Measurements from ENCODE around the gene RASA3.
"Not testable (repeated sequence)": the region's sequence is repeated elsewhere in the genome, so short reads cannot be mapped to it uniquely, and the experiment has no call there.

The RASA3 gene

DNA sequence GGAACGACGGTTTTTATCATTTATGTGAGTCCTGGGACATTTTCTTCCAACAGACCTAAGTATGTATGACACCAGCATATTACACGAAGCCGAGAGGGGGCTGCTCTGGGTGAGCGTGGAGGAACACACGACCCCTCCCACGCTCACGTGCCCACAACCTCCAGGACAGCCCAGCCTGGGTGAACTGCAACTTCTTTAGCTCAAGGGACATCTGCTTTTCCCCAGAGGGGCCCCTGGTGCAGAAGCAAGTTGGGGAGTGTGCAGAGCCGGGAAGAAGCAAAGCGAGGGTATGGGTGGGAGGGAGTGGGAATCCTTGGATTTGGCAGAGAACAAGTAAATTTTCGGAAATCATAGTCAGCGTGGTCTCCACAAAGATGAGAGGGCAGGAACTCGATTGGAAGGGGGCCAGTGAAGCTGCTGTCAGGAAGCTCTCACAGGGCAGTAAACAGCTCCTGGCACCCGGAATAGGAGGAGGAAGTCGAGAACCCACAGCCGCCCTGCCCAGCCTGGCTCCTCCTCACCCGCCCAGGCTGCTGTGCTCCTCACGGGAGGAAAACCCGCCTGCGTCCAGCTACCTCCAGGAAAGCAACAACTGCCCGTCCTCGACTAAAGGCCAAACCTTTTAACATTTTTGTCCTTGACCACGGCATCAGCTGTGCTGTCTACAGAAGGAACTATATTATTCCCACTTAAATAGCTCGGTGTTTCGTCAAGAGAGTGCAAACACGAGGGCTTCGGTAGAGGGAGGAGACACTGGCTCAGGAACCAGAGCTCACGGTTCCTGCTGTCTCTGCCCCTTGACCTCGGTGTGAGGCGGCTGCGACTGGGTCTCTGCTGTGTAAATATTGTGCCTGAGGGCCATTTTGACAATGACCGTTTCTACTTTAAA lies 29.5 kb upstream of the RASA3 start:
- peak overlapping the region; percentile 20 for H3K4me3 ChIP-seq (ENCODE audit: low read length)
- TF ChIP-seq, protein P1, sequence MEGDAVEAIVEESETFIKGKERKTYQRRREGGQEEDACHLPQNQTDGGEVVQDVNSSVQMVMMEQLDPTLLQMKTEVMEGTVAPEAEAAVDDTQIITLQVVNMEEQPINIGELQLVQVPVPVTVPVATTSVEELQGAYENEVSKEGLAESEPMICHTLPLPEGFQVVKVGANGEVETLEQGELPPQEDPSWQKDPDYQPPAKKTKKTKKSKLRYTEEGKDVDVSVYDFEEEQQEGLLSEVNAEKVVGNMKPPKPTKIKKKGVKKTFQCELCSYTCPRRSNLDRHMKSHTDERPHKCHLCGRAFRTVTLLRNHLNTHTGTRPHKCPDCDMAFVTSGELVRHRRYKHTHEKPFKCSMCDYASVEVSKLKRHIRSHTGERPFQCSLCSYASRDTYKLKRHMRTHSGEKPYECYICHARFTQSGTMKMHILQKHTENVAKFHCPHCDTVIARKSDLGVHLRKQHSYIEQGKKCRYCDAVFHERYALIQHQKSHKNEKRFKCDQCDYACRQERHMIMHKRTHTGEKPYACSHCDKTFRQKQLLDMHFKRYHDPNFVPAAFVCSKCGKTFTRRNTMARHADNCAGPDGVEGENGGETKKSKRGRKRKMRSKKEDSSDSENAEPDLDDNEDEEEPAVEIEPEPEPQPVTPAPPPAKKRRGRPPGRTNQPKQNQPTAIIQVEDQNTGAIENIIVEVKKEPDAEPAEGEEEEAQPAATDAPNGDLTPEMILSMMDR (IDR thresholded peaks at IDR 0.05; ENCODE audit: insufficient read depth, low read depth, low read length, missing control alignments), result no peak
- peak; percentile 26 for DNase-seq (ENCODE audit: low read depth)

GRCh38 chr13:114161028-114161556 lies 28.7 kb upstream of the RASA3 start:
- TF ChIP-seq, protein P1 (IDR thresholded peaks at IDR 0.05; ENCODE audit: insufficient read depth, low read depth, low read length, missing control alignments), result no peak
- DNase-seq (ENCODE audit: low read depth), result no peak
- H3K4me3 ChIP-seq (ENCODE audit: low read length), result no peak overlapping the region

- not testable (repeated sequence) for DNase-seq (ENCODE audit: low read depth); H3K4me3 ChIP-seq (ENCODE audit: low read length)
Observed at GRCh38 chr13:114158869-114159666, 26.6 kb upstream of the RASA3 start.

- TF ChIP-seq, protein P1 (IDR thresholded peaks at IDR 0.05; ENCODE audit: insufficient read depth, low read depth, low read length, missing control alignments), result no peak
- no peak overlapping the region for H3K4me3 ChIP-seq (ENCODE audit: low read length)
- DNase-seq (ENCODE audit: low read depth), result no peak
Observed at GRCh38 chr13:114157869-114158495, 25.6 kb upstream of the RASA3 start.

DNA sequence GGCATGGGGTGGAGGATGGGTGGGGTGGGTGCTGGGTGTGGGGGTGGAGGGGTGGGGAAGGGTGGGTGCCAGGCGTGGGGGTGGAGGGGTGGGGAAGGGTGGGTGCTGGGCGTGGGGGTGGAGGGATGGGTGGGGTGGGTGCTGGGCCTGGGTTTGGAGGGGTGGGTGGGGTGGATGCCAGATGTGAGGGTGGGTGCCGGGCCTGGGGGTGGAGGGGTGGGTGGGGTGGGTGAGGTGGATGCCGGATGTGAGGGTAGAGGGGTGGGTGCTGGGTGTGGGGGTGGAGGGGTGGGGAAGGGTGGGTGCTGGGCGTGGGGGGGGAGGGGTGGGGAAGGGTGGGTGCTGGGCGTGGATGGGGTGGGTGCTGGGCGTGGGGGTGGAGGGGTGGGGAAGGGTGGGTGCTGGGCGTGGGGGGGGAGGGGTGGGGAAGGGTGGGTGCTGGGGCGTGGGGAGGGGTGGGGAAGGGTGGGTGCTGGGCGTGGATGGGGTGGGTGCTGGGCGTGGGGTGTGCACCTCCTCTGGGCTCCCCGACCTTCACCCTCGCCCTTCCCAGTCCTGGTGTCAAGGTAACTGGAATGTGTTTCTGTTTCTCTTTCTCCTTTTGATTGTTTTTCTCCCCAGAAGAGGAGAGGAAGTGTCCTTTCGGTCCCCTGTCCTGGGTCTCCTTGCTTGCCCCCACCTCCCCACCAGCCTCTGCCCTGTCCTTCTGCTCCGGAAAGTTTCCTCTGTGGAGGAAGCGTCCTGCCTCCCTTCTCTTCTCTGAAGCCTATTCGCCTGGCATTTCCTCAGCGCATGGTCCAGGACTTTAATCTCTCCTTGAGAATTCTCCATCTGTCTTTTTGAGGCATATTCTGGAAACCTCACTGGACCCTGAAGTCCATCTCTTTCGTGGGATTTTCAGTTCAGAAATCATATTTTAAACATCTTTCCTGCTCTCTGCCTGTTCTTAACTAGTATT lies 23.8 kb upstream of the RASA3 start:
- H3K4me3 ChIP-seq (ENCODE audit: low read length), result no peak overlapping the region
- TF ChIP-seq, protein P1 (IDR thresholded peaks at IDR 0.05; ENCODE audit: insufficient read depth, low read depth, low read length, missing control alignments), result no peak
- DNase-seq (ENCODE audit: low read depth), result no peak

DNA sequence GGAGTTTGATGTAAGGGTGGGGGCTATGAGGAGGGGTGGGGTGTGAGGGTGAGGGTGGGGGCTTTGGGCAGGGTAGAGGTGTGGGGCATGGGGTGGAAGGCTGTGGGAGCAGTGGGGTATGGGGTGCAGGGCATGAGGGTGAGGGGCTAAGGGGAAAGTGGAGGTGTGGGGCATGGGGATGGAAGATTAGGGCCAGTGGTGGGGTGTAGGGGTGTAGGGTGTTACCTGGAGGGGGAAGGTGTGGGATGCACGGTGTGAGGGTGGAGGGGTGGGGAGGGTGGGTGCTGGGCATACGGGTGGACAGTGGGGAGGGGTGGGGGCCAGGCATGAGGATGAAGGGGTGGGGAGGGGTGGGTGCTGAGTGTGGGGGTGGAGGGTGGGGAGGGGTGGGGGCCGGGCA lies 22.9 kb upstream of the RASA3 start:
- TF ChIP-seq, protein P1 (IDR thresholded peaks at IDR 0.05; ENCODE audit: insufficient read depth, low read depth, low read length, missing control alignments), result no peak
- DNase-seq (ENCODE audit: low read depth), result no peak
- no peak overlapping the region for H3K4me3 ChIP-seq (ENCODE audit: low read length)

Data from epithelial cell of esophagus (primary cell).